K562 (cell line): ENCODE measurements around the gene EPHX1.

Experiments
- CBX5 ChIP-seq: IDR thresholded peaks from 2 replicates; pipeline ENCODE4 v1.6.1; 2014; ENCODE audit warnings: low read depth, borderline replicate concordance
- ELF4 ChIP-seq: fragments of 450-650 bp; formaldehyde crosslinking; IDR thresholded peaks from 2 replicates; pipeline ENCODE4 v1.4.0; 2022; ENCODE audit warnings: missing genetic modification characterization
- EP300 ChIP-seq: IDR thresholded peaks from 2 replicates; pipeline ENCODE4 v1.6.1; 2012; ENCODE audit warnings: low read length, improper control_type of control experiment
- ESRRA ChIP-seq: fragments of 450-650 bp; IDR thresholded peaks from 2 replicates; pipeline ENCODE4 v1.6.1; 2014; ENCODE audit warnings: low read depth, mild to moderate bottlenecking, moderate library complexity, borderline replicate concordance
- KLF6 ChIP-seq: fragments of 250-450 bp; sonication (Bioruptor Pico); IDR thresholded peaks from 2 replicates; pipeline ENCODE4 v1.4.0; 2020; ENCODE audit warnings: mild to moderate bottlenecking, moderate library complexity, borderline replicate concordance
- SETDB1 ChIP-seq: IDR thresholded peaks from one replicate; pipeline ENCODE4 v1.6.1; 2012; ENCODE audit warnings: low read length, control low read depth, inconsistent platforms
- ZBTB7A ChIP-seq: IDR thresholded peaks from 2 replicates; pipeline ENCODE4 v1.6.1; 2011; ENCODE audit warnings: low read depth, mild to moderate bottlenecking, low read length, moderate library complexity, borderline replicate concordance; ENCODE audit not compliant: control insufficient read depth
- ZKSCAN1 ChIP-seq: fragments of 150-350 bp; IDR thresholded peaks from 2 replicates; pipeline ENCODE4 v1.6.1; 2016; ENCODE audit warnings: low read depth, low read length
- ZNF24 ChIP-seq: fragments of 450-650 bp; IDR thresholded peaks from 2 replicates; pipeline ENCODE4 v1.6.1; 2016
- ZNF707 ChIP-seq: fragments of 250-450 bp; sonication (Bioruptor Pico); conservative IDR thresholded peaks from 2 replicates; pipeline ENCODE4 v1.8.0; 2022; ENCODE audit warnings: inconsistent platforms, mild to moderate bottlenecking, moderate library complexity
- TF ChIP-seq, protein P1 (sequence below): fragments of 250-450 bp; sonication (Bioruptor Pico); IDR thresholded peaks from 2 replicates; pipeline ENCODE4 v1.9.0; 2021; ENCODE audit warnings: mild to moderate bottlenecking, inconsistent platforms
- TF ChIP-seq, protein P2 (sequence below): IDR thresholded peaks from 2 replicates; pipeline ENCODE4 v1.6.1; 2014; ENCODE audit warnings: antibody characterized with exemption
- TF ChIP-seq, protein P3 (sequence below), 3 experiments: IDR thresholded peaks in 2 of 3; conservative IDR thresholded peaks in 1 of 3; 2 replicates each; pipeline ENCODE4 v1.5.1; 2011 to 2012; ENCODE audit warnings: low read length in 3 of 3, mild to moderate bottlenecking in 3 of 3, control low read depth in 2 of 3, improper control_type of control experiment in 1 of 3, inconsistent platforms in 1 of 3, low read depth in 1 of 3, mixed read lengths in 1 of 3, moderate library complexity in 1 of 3; ENCODE audit not compliant: insufficient read depth in 2 of 3
- TF ChIP-seq, protein P4 (sequence below): fragments of 450-650 bp; formaldehyde crosslinking; IDR thresholded peaks from 2 replicates; pipeline ENCODE4 v1.4.0; 2022; ENCODE audit warnings: missing genetic modification characterization

DNA sequence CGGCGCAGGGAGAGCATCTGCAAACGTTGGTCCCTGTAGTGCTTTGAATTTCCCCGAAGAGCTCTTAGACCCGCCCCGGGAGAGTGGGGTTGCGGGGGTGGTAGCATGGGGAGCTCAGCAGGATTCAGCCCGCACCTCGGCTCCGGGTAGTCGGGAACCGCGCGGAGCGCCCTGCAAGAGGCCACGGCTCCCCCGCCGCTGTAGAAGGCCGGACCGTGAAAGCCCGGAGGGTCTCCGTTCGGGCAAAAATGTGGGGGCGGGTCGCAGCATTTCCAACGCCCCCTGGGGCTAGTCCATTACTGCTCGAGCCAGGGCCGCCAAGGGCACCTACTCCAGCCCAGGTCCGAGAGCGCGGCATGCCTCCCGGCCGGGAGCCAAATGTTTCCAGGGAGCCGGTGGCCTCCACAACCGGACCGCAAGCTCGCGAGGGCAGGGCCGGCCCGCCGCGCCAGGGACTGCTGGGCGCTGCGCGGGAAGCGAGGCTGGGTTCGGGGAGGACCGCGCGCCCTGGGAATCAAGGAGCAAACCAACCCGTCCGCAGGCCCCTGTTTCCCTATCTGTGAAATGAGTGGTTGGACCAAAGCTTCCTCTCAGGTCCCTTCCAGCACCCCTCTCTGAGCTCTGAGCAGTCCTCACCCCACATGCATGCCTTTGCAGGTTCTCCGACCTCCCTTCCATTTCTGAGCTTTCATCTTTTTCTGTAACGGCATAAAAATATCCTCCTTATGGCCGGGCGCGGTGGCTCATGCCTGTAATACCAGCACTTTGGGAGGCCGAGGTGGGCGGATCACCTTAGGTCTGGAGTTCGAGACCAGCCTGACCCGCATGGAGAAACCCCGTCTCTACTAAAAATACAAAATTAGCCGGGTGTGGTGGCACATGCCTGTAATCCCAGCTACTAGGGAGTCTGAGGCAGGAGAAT, 73.0 kb downstream of the EPHX1 start:
- peak; percentile 51; the same call in 1 of the 2 replicates for TF ChIP-seq ZBTB7A
- no peak for TF ChIP-seq SETDB1
- no peak for TF ChIP-seq ZKSCAN1
- TF ChIP-seq, protein P1, sequence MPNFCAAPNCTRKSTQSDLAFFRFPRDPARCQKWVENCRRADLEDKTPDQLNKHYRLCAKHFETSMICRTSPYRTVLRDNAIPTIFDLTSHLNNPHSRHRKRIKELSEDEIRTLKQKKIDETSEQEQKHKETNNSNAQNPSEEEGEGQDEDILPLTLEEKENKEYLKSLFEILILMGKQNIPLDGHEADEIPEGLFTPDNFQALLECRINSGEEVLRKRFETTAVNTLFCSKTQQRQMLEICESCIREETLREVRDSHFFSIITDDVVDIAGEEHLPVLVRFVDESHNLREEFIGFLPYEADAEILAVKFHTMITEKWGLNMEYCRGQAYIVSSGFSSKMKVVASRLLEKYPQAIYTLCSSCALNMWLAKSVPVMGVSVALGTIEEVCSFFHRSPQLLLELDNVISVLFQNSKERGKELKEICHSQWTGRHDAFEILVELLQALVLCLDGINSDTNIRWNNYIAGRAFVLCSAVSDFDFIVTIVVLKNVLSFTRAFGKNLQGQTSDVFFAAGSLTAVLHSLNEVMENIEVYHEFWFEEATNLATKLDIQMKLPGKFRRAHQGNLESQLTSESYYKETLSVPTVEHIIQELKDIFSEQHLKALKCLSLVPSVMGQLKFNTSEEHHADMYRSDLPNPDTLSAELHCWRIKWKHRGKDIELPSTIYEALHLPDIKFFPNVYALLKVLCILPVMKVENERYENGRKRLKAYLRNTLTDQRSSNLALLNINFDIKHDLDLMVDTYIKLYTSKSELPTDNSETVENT (CRISPR knock-in tag), result 0 out of 2 replicates have a peak, but pooled peaks have one; percentile 4
- no peak for TF ChIP-seq EP300
- TF ChIP-seq, protein P2, sequence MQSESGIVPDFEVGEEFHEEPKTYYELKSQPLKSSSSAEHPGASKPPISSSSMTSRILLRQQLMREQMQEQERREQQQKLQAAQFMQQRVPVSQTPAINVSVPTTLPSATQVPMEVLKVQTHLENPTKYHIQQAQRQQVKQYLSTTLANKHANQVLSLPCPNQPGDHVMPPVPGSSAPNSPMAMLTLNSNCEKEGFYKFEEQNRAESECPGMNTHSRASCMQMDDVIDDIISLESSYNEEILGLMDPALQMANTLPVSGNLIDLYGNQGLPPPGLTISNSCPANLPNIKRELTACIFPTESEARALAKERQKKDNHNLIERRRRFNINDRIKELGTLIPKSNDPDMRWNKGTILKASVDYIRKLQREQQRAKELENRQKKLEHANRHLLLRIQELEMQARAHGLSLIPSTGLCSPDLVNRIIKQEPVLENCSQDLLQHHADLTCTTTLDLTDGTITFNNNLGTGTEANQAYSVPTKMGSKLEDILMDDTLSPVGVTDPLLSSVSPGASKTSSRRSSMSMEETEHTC, result no peak
- TF ChIP-seq, protein P3, sequence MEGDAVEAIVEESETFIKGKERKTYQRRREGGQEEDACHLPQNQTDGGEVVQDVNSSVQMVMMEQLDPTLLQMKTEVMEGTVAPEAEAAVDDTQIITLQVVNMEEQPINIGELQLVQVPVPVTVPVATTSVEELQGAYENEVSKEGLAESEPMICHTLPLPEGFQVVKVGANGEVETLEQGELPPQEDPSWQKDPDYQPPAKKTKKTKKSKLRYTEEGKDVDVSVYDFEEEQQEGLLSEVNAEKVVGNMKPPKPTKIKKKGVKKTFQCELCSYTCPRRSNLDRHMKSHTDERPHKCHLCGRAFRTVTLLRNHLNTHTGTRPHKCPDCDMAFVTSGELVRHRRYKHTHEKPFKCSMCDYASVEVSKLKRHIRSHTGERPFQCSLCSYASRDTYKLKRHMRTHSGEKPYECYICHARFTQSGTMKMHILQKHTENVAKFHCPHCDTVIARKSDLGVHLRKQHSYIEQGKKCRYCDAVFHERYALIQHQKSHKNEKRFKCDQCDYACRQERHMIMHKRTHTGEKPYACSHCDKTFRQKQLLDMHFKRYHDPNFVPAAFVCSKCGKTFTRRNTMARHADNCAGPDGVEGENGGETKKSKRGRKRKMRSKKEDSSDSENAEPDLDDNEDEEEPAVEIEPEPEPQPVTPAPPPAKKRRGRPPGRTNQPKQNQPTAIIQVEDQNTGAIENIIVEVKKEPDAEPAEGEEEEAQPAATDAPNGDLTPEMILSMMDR (IDR thresholded peaks at IDR 0.05 in 2 of 3, conservative IDR thresholded peaks at IDR 0.05 in 1 of 3; ENCODE audit: insufficient read depth in 2 of 3, low read depth in 1 of 3, low read length in 3 of 3), result 0 out of 6 replicates have a peak, but pooled peaks of 1 of the 3 experiments have one; percentile 6
- TF ChIP-seq ESRRA, result 0 out of 2 replicates have a peak, but pooled peaks have one; percentile 3
- TF ChIP-seq ELF4 (CRISPR knock-in tag), result no peak
- TF ChIP-seq, protein P4, sequence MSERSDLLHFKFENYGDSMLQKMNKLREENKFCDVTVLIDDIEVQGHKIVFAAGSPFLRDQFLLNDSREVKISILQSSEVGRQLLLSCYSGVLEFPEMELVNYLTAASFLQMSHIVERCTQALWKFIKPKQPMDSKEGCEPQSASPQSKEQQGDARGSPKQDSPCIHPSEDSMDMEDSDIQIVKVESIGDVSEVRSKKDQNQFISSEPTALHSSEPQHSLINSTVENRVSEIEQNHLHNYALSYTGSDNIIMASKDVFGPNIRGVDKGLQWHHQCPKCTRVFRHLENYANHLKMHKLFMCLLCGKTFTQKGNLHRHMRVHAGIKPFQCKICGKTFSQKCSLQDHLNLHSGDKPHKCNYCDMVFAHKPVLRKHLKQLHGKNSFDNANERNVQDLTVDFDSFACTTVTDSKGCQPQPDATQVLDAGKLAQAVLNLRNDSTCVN (CRISPR knock-in tag), result no peak
- no peak for TF ChIP-seq ZNF707 (CRISPR knock-in tag)
- TF ChIP-seq KLF6 (CRISPR knock-in tag), result no peak
- no peak for TF ChIP-seq CBX5
- no peak for TF ChIP-seq ZNF24
